GM23248 (cell line): ENCODE measurements around the gene HSD17B4.

Experiments
- EZH2 ChIP-seq: fragments of 200-600 bp; sonication (generic); IDR thresholded peaks from 2 replicates; pipeline ENCODE4 v1.6.1; 2018; ENCODE audit warnings: antibody characterized with exemption, mild to moderate bottlenecking; ENCODE audit not compliant: insufficient read depth, poor library complexity, severe bottlenecking
- EZH2phosphoT487 ChIP-seq: fragments of 200-600 bp; sonication (generic); IDR thresholded peaks from 2 replicates; pipeline ENCODE4 v1.6.1; 2018; ENCODE audit warnings: antibody characterized with exemption, moderate library complexity, mild to moderate bottlenecking, low read depth; ENCODE audit not compliant: insufficient read depth

DNA sequence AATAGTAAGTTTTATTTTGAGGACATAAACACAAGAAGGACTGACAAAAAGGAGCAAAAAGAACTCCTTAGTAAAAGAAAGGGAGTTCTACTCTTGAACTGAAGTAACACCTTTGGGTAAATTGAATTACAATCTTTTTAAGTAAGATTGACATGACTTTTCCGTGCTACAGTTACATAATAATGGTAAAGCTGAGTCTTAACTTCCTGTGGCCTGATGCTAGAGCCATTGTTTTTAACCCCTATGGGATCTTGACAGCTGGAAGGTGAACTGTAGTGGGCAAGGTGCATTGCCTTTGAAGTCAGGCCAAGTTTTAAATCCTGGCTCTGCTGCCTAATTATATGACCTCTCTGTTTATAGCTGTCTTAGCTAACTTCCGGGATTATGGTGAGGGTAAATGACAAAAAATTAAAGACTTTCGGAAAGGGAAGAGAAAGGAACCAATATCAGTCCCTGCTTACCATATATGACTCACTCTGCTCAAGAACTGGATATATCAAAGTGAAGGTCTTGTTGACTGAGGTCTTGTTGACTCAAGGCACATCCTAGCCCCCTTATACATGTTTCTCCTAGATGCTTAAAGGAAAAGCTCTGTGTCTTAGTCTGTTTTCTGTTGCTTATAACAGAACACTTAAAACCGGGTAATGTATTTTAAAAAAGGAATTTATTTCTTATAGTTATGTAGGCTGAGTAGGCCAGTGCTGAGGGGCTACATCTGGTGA is 6.8 kb downstream of the HSD17B4 start:
- TF ChIP-seq EZH2phosphoT487, result no peak
- TF ChIP-seq EZH2, result no peak
